RPMI8226 (cell line): ENCODE measurements around the gene ZNF407.

Experiments
- DNase-seq: peaks from one replicate; pipeline ENCODE4 v3.0.0-alpha.2; 2015

The ZNF407 gene

GRCh38 chr18:74731097-74731496 is 133.4 kb downstream of the ZNF407 start:
- DNase-seq, result no peak

DNA sequence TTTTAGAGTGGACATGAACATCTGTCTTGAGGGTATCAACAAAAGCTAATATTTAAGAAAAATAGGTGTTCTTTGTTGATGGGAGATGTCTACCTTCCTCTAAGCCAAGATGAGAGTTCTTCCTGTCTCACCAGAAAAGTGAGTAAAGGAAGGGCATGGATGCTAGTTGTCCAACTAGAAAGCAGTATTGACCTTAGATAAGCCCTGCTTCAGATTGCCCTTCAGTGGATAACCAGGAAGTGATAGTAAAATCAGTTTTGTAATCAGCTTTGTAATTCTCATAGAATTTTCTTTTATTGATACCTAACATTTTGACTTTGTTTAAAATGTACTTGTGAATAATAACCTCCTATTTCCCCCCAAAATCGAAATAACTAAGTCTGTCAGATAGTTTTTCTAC is 134.7 kb downstream of the ZNF407 start:
- no peak for DNase-seq

GRCh38 chr18:74733598-74733997 is 135.9 kb downstream of the ZNF407 start:
- no peak for DNase-seq

- DNase-seq, result no peak
Observed at GRCh38 chr18:74734013-74734444, 136.4 kb downstream of the ZNF407 start.

GRCh38 chr18:74739926-74740325 is 142.3 kb downstream of the ZNF407 start:
- DNase-seq, result no peak

DNA sequence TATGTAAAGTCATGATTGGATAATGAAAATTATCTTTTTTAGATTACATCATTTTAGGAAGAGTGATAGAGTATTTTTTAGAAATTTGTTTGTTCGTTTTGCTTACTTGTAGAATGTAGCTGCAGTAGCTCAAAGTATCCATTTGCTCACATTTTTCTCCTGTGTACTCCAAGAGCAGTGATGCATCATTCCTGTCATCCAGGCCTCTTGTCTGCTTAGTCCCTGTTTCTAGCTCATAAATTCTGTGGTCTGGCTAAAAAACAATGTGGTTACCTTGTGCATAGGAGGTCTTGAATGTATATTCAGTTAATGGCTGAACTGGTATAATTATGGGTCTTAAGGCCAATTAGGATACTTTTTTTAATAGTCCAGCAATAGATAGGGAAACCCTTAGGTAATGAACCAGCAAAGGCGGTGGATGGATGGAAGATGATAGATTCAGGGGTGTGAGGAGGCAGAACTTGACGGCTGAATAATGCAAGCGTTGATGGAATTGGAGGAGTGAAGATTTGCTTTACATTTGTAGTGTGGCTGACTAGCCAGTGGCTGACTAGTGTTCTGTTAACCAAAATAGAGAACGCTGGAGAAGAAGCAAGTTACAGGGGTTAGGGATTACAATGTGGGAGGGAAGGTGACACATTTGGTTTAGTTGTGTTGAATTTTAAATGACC is 145.0 kb downstream of the ZNF407 start:
- DNase-seq, result no peak

- DNase-seq, result no peak
Observed at GRCh38 chr18:74745633-74746403, 148.1 kb downstream of the ZNF407 start.

DNA sequence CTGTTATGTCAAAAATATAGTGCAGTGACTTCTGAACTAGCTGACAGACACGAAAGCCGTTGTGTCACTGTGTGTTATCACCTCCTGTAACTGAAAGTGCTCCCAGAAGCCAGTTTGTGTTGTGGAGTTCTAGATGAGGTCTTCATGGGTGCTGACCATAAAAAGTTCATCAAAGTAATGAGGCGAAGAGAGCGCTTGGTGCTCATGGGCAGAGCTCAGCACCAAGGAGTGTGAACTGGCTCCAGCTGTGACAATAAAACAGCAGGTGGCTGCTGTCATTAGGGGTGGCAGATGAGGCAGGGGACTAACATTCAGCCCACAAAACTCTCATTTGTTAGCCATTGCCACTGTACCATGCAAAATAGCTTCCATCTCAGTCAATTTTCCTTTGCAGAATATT is 151.1 kb downstream of the ZNF407 start:
- no peak for DNase-seq

DNA sequence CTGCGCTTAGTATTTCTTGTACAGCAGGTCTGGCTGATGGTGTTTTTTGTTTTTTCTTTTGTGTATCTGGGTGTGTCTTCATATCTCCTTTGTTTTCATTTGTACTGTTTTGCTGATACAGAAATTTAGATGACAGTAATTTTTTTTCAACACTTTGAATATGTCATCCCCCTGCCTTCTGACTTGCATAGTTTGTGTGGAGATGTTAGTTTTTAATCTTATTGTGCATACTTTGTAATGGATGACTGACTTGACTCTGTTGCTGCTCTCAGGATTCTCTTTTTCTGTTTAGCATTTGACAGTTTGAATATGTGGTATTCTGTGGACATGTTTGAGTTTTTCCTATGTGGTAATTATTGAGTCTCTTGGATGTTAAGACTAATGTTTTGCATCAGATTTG is 161.3 kb downstream of the ZNF407 start:
- DNase-seq, result no peak

- no peak for DNase-seq
Observed at GRCh38 chr18:74760026-74760425, 162.4 kb downstream of the ZNF407 start.

DNA sequence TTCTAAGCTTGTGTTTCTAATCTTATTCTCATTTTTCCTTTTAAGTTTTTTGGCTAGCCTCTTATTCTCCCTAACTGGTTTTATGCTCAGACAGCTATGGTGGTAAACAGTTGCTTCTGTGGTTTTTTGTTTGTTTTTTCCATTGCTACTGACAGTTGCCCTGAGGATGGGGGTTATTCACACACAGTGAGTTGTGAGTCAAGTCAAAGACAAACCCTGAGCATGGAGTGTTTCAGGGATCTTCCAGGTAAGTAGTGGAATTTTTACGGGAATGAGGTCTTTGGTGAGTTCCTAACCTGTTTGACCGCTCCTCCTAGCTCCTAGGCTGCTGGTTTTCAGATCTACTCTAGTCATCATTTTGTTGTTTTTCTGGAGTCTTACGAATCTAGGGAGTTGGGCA is 162.8 kb downstream of the ZNF407 start:
- no peak for DNase-seq

- no peak for DNase-seq
Observed at GRCh38 chr18:74766251-74766650, 168.6 kb downstream of the ZNF407 start.

- DNase-seq, result no peak
Observed at GRCh38 chr18:74768096-74768495, 170.4 kb downstream of the ZNF407 start.

GRCh38 chr18:74773171-74773624 is 175.5 kb downstream of the ZNF407 start:
- DNase-seq, result no peak

DNA sequence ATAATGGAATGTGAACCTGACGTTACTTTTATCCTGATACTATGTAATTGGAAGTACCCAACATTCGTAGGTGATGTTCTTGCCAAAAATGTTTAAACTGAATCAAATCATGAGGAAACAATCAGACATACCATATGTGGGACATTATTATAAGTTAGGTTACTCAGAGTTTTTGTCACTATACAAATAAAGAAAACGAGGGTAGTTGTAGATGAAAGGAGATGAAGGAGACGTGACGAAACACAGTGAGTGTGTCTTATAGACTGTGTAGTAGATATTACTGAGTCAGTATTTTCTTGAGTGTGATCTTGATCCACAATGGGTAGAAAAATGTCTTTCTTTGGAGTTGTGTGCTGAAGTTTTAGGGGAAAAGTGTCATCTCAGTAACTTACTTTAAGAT is 176.8 kb downstream of the ZNF407 start:
- no peak for DNase-seq

DNA sequence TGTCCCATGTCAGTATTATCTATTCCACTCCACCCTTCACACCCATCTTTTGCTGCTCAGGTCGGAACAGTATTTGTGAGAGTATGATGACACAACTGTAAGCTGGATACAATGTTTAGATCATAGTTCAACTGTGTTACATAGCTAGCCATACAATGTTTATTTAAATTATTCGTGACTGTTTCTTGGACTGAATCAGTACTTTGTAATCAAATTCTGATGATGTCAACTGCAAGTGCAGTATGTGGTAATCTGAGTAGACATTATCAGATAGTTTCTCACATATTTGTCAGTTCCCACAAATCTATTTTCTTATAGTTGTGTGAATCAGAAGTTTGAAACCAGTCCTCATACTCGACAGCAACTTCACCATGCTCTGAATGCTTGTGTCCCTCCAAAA is 177.6 kb downstream of the ZNF407 start:
- DNase-seq, result no peak

- no peak for DNase-seq
Observed at GRCh38 chr18:74778191-74778847, 180.6 kb downstream of the ZNF407 start.

GRCh38 chr18:74784752-74785151 is 187.1 kb downstream of the ZNF407 start:
- no peak for DNase-seq

DNA sequence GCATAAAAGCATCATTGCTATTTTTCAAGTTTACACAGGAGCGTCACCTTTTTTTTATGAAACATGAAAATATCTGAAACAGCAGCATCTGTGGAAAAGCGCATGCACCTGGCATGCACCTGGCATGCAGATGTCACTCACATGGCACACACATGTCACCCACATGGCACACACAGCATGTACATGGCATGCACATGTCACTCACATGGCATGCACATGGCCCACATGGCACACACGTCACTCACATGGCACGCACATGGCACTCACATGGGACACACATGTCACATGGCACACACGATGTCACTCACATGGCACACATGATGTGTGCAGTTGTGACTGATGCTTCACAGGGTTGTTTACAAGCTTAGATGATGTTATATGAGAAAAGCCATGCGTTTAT is 188.0 kb downstream of the ZNF407 start:
- DNase-seq, result no peak

DNA sequence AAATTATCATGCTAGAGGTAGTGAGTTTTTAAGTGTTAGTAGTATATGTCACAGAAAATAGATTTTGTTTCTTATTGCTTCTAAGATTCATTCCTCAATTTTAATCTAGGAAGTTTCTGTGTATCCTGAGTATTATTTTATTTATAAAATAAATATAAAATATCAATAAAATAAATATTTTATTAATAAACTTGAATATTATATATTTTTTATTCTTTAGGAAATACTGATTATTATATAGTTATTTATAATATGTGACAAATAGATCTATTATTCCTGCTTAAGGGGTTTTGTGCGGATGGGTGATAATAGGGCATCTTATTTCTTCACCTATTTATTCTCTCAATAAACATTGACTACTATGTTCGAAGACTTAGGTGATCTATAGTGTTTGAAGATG is 191.0 kb downstream of the ZNF407 start:
- no peak for DNase-seq

DNA sequence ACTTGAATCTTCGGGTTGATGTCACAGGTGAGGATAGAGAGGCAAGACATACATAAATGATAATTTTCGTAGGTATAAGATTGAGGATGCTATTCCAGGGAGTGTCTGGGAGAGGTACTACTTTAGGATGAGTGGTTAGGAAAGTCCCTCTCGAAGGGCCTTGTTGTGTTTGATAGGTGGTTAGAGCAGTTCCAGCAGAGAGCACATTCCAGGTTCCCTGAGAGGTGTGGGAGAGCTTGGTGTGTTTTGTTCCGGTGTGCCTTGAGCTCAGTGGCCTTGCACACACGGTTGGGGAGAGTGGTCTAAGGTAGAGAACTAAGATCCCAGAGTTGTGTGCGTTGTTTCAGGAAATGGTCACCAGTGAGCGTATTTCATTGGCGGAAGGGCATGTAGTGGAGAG is 191.4 kb downstream of the ZNF407 start:
- no peak for DNase-seq

DNA sequence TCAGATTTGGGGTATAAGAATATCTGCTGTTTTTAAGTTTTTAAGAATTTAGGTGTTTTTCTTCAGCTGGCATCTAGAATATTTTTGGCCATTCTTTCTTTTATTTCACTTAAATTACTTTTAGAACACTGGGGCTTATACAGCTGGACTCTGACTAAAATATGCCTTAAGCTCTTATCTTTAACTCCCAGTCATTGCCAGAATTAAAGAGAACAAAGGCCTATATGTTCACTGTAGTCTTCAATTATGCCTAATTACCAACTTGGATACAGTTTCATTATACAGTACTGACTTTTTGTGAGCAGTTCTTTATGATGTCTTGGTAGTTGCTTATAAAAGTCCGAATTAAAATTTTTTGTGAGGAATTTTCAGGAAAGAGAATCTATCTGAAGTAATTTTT is 192.8 kb downstream of the ZNF407 start:
- DNase-seq, result no peak

DNA sequence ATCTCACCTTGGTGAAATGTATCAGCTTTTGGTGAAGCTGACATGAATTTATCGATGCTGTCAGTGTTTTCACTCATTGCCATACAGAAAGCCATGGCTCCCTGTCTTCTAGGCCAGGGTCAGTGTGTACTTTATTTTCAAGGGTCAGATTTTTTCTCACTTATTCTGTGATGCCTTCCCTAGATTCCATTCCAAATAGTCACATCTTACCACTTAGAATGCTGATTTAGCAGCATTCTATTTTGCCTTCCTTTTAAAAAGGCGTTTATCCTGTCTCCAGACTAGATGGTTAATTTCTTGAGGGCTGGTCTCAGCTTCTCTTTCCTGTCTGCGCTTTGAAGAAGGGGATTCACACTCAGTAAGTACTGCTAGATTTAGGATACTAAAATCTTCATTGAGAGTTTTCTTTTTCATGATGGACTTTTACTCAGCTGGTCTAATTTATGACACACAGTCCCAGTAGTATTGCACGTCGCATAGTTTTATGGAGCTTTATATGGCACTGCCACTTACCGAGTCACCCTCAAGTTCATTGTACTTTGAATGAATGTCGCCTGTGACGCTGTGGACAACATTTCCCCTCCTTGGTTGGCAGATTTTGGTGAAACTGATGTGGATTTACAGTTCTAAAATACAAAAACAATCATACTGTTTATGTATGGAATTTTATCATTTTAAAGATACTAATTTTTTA is 194.0 kb downstream of the ZNF407 start:
- DNase-seq, result no peak
